ENCODE data around the gene STXBP5L. TPM values are rescaled to one million over a fixed set of nuclear protein-coding genes. Genes with fewer than 3 reads are reported as not detected.

The STXBP5L gene
- total RNA-seq, 1 experiment from 2014 or later: 5.9 TPM

GRCh38 chr3:120988994-120989393, 81.0 kb downstream of the STXBP5L start:
- Mint-ChIP-seq H3K9me3 (peaks cover 16% of the 10 kb centered on the region), H3K4me1 (peaks cover 3% of the 10 kb centered on the region), H3K4me3 (no peak overlapping the region), H3K27me3 (ENCODE audit: low read depth) (no peaks in the 10 kb centered on the region), H3K36me3 (no peaks in the 10 kb centered on the region; the same call in 1 of the 2 replicates), H3K27ac (no peak overlapping the region)
- CTCF ChIA-PET: no interaction called here
- POLR2A ChIA-PET: no interaction called here
- TF ChIP-seq ZNF512 (CRISPR knock-in tag; IDR thresholded peaks at IDR 0.05; ENCODE audit: borderline replicate concordance) (no peak), NFYB (CRISPR knock-in tag; conservative IDR thresholded peaks at IDR 0.05; ENCODE audit: low read depth) (no peak), JAZF1 (CRISPR knock-in tag; IDR thresholded peaks at IDR 0.05) (no peak), IRF1 (CRISPR knock-in tag; IDR thresholded peaks at IDR 0.05) (no peak), NR1H2 (CRISPR knock-in tag; IDR thresholded peaks at IDR 0.05) (no peak), ZNF121 (CRISPR knock-in tag; IDR thresholded peaks at IDR 0.05) (no peak), E2F1 (CRISPR knock-in tag; IDR thresholded peaks at IDR 0.05) (no peak), NFE2L1 (CRISPR knock-in tag; IDR thresholded peaks at IDR 0.05) (no peak), SMAD4 (CRISPR knock-in tag; IDR thresholded peaks at IDR 0.05) (no peak), FOXP1 (CRISPR knock-in tag; IDR thresholded peaks at IDR 0.05; ENCODE audit: borderline replicate concordance) (no peak), TEAD4 (CRISPR knock-in tag; IDR thresholded peaks at IDR 0.05) (no peak), ZNF671 (CRISPR knock-in tag; IDR thresholded peaks at IDR 0.05) (no peak), GRHL2 (CRISPR knock-in tag; IDR thresholded peaks at IDR 0.05; ENCODE audit: insufficient replicate concordance, severe bottlenecking) (no peak), TCF7 (CRISPR knock-in tag; IDR thresholded peaks at IDR 0.05; ENCODE audit: low read depth) (no peak), ZBTB43 (CRISPR knock-in tag; IDR thresholded peaks at IDR 0.05) (no peak)
- ATAC-seq (no peak), DNase-seq (ENCODE audit: low spot score) (no peak)

- Mint-ChIP-seq H3K36me3 (peaks cover 7% of the 10 kb centered on the region; the same call in 1 of the 2 replicates), H3K4me3 (no peak overlapping the region), H3K4me1 (no peaks in the 10 kb centered on the region), H3K9me3 (peaks cover 32% of the 10 kb centered on the region), H3K27ac (no peak overlapping the region), H3K27me3 (ENCODE audit: low read depth) (no peaks in the 10 kb centered on the region)
- ATAC-seq (peak; percentile 59), DNase-seq (ENCODE audit: low spot score) (peak; percentile 19)
- ChIA-PET CTCF (interaction anchor here (0.7 kb wide), 1 partner anchor 993 kb away, joined by 4 read pairs; no protein-coding TSS in a partner anchor), POLR2A (no interaction called here)
- no peak for TF ChIP-seq ZNF423 (CRISPR knock-in tag; IDR thresholded peaks at IDR 0.05)
- no peak for TF ChIP-seq CREM (CRISPR knock-in tag; IDR thresholded peaks at IDR 0.05)
- TF ChIP-seq ESRRA (CRISPR knock-in tag; IDR thresholded peaks at IDR 0.05; ENCODE audit: borderline replicate concordance): no peak
- TF ChIP-seq E2F4 (CRISPR knock-in tag; IDR thresholded peaks at IDR 0.05; ENCODE audit: borderline replicate concordance, low read depth): no peak
- no peak for TF ChIP-seq SOX15 (CRISPR knock-in tag; IDR thresholded peaks at IDR 0.05)
- TF ChIP-seq IRF1 (CRISPR knock-in tag; IDR thresholded peaks at IDR 0.05): no peak
- no peak for TF ChIP-seq GTF2I (CRISPR knock-in tag; conservative IDR thresholded peaks at IDR 0.05)
- no peak for TF ChIP-seq MXD4 (CRISPR knock-in tag; IDR thresholded peaks at IDR 0.05; ENCODE audit: borderline replicate concordance)
- TF ChIP-seq GABPB1 (CRISPR knock-in tag; IDR thresholded peaks at IDR 0.05): no peak
- TF ChIP-seq ZNF671 (CRISPR knock-in tag; IDR thresholded peaks at IDR 0.05): no peak
- TF ChIP-seq ZNF121 (CRISPR knock-in tag; IDR thresholded peaks at IDR 0.05): no peak
- no peak for TF ChIP-seq FOXJ3 (CRISPR knock-in tag; IDR thresholded peaks at IDR 0.05; ENCODE audit: borderline replicate concordance)
- no peak for TF ChIP-seq TP53 (CRISPR knock-in tag; IDR thresholded peaks at IDR 0.05)
- TF ChIP-seq ZSCAN18 (CRISPR knock-in tag; IDR thresholded peaks at IDR 0.05): no peak
- no peak for TF ChIP-seq CDX4 (CRISPR knock-in tag; IDR thresholded peaks at IDR 0.05; ENCODE audit: borderline replicate concordance)
- no peak for TF ChIP-seq ETV6 (CRISPR knock-in tag; IDR thresholded peaks at IDR 0.05)
These were observed 110.9 kb downstream of the STXBP5L start for GRCh38 chr3:121018917-121019321.

Measured in WTC11 (cell line).